Measurements from ENCODE around the gene LRRC59. TPM values are rescaled to one million over a fixed set of nuclear protein-coding genes. Genes with fewer than 3 reads are reported as not detected.

Gene LRRC59
- polyA plus RNA-seq, 1 donor (not counting 4 experiments of a cell fraction or from before 2014, with no cell fraction given): 152 TPM

GRCh38 chr17:50370052-50370451 is 27.3 kb downstream of the LRRC59 start:
- no peak for TF ChIP-seq EZH2 (IDR thresholded peaks at IDR 0.05; ENCODE audit: low read length)
- TF ChIP-seq, protein P1, sequence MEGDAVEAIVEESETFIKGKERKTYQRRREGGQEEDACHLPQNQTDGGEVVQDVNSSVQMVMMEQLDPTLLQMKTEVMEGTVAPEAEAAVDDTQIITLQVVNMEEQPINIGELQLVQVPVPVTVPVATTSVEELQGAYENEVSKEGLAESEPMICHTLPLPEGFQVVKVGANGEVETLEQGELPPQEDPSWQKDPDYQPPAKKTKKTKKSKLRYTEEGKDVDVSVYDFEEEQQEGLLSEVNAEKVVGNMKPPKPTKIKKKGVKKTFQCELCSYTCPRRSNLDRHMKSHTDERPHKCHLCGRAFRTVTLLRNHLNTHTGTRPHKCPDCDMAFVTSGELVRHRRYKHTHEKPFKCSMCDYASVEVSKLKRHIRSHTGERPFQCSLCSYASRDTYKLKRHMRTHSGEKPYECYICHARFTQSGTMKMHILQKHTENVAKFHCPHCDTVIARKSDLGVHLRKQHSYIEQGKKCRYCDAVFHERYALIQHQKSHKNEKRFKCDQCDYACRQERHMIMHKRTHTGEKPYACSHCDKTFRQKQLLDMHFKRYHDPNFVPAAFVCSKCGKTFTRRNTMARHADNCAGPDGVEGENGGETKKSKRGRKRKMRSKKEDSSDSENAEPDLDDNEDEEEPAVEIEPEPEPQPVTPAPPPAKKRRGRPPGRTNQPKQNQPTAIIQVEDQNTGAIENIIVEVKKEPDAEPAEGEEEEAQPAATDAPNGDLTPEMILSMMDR (optimal IDR thresholded peaks at IDR 0.05 in 1 of 3, IDR thresholded peaks at IDR 0.05 in 1 of 3, conservative IDR thresholded peaks at IDR 0.05 in 1 of 3; ENCODE audit: extremely low read depth in 1 of 3, insufficient read depth in 2 of 3, low read length in 3 of 3): no peak
- no peak overlapping the region for H3K4me2 ChIP-seq (ENCODE audit: control insufficient read depth, extremely low read depth, insufficient read depth, low read depth, low read length)
- no peak overlapping the region for H3K9ac ChIP-seq (ENCODE audit: control insufficient read depth, extremely low read depth, insufficient read depth, low read length)
- FAIRE-seq: no peak
- no peaks in the 10 kb centered on the region for H3K9me3 ChIP-seq (ENCODE audit: control insufficient read depth, low read depth, low read length)
- no peaks in the 10 kb centered on the region for H3K27me3 ChIP-seq (ENCODE audit: control insufficient read depth, extremely low read depth, insufficient read depth, low read length)
- peaks cover 31% of the 10 kb centered on the region for H3K79me2 ChIP-seq (ENCODE audit: control insufficient read depth, insufficient read depth, low read length)
- peaks cover 16% of the 10 kb centered on the region for H3K4me1 ChIP-seq (ENCODE audit: control insufficient read depth, extremely low read depth, insufficient read depth, low read length)
- H3K36me3 ChIP-seq (ENCODE audit: control insufficient read depth in 2 of 2, extremely low read depth in 1 of 2, insufficient read depth in 2 of 2, low read length in 2 of 2): peaks cover 26 to 47% of the 10 kb centered on the region in 2 experiments
- no peak for DNase-seq (ENCODE audit: low read depth, low spot score)
- no peak overlapping the region for H3K27ac ChIP-seq (ENCODE audit: control insufficient read depth, insufficient read depth, low read length)
- no peak overlapping the region for H2AFZ ChIP-seq (ENCODE audit: control insufficient read depth, low read length)
- peaks cover 4% of the 10 kb centered on the region for H4K20me1 ChIP-seq (ENCODE audit: control insufficient read depth, extremely low read depth, insufficient read depth, low read length)
- no peak overlapping the region for H3K4me3 ChIP-seq (ENCODE audit: control insufficient read depth in 2 of 3, extremely low read depth in 1 of 3, insufficient read depth in 2 of 3, low read depth in 1 of 3, low read length in 3 of 3)
- dilution Hi-C loops (cut with MboI; ENCODE audit: extremely low pct_ligation_motif_present, low sequenced_read_pairs): no loop called here
- no peaks in the 10 kb centered on the region for H3K9me1 ChIP-seq (ENCODE audit: control insufficient read depth, extremely low read depth, insufficient read depth, low read length)

- TF ChIP-seq, protein P1 (optimal IDR thresholded peaks at IDR 0.05 in 1 of 3, IDR thresholded peaks at IDR 0.05 in 1 of 3, conservative IDR thresholded peaks at IDR 0.05 in 1 of 3; ENCODE audit: extremely low read depth in 1 of 3, insufficient read depth in 2 of 3, low read length in 3 of 3): no peak
- TF ChIP-seq EZH2 (IDR thresholded peaks at IDR 0.05; ENCODE audit: low read length): no peak
- Histone ChIP-seq H3K79me2 (ENCODE audit: control insufficient read depth, insufficient read depth, low read length) (peaks cover 29% of the 10 kb centered on the region), H3K9me3 (ENCODE audit: control insufficient read depth, low read depth, low read length) (no peaks in the 10 kb centered on the region), H2AFZ (ENCODE audit: control insufficient read depth, low read length) (no peak overlapping the region), H3K4me3 (ENCODE audit: control insufficient read depth in 2 of 3, extremely low read depth in 1 of 3, insufficient read depth in 2 of 3, low read depth in 1 of 3, low read length in 3 of 3) (no peak overlapping the region), H3K4me2 (ENCODE audit: control insufficient read depth, extremely low read depth, insufficient read depth, low read depth, low read length) (no peak overlapping the region), H3K36me3 (ENCODE audit: control insufficient read depth in 2 of 2, extremely low read depth in 1 of 2, insufficient read depth in 2 of 2, low read length in 2 of 2) (peaks cover 26 to 47% of the 10 kb centered on the region in 2 experiments), H3K9me1 (ENCODE audit: control insufficient read depth, extremely low read depth, insufficient read depth, low read length) (no peaks in the 10 kb centered on the region), H4K20me1 (ENCODE audit: control insufficient read depth, extremely low read depth, insufficient read depth, low read length) (peaks cover 4% of the 10 kb centered on the region), H3K27ac (ENCODE audit: control insufficient read depth, insufficient read depth, low read length) (no peak overlapping the region), H3K4me1 (ENCODE audit: control insufficient read depth, extremely low read depth, insufficient read depth, low read length) (peaks cover 14% of the 10 kb centered on the region), H3K9ac (ENCODE audit: control insufficient read depth, extremely low read depth, insufficient read depth, low read length) (no peak overlapping the region), H3K27me3 (ENCODE audit: control insufficient read depth, extremely low read depth, insufficient read depth, low read length) (no peaks in the 10 kb centered on the region)
- FAIRE-seq (no peak), DNase-seq (ENCODE audit: low read depth, low spot score) (no peak)
- dilution Hi-C loops (cut with MboI; ENCODE audit: extremely low pct_ligation_motif_present, low sequenced_read_pairs): no loop called here
Measured at GRCh38 chr17:50367401-50367800, 29.9 kb downstream of the LRRC59 start.
